GM10266 (cell line): ENCODE results near the gene RC3H2.
"Not testable (repeated sequence)": the region's sequence is repeated elsewhere in the genome, so short reads cannot be mapped to it uniquely, and the experiment has no call there.

Source experiments
- DNase-seq: peaks from one replicate; pipeline ENCODE4 v3.0.0; 2012; ENCODE audit errors: extremely low spot score
- TF ChIP-seq, protein P1 (sequence below): IDR thresholded peaks from 2 replicates; pipeline ENCODE4 v1.5.1; 2012; ENCODE audit warnings: mild to moderate bottlenecking, low read depth; ENCODE audit not compliant: control insufficient read depth, insufficient read depth; ENCODE audit errors: missing control alignments

The RC3H2 gene

DNA sequence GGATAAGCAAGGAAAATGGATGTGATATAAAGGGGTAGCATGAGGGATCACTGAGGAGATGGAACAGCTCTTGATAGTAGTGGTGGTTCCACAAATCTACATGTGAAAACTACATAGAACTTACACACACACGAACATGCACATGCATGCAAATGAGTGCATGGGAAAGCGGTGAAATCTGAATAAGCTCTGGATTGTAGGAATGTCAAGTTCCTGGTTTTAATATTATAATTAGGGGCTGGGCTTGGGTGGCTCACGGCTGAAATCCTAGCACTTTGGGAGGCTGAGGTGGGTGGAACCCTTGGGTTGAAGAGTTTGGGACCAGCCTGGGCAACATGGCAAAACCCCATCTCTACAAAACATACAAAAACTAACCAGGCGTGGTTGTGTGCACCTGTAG is 63.7 kb downstream of the RC3H2 start:
- TF ChIP-seq, protein P1, sequence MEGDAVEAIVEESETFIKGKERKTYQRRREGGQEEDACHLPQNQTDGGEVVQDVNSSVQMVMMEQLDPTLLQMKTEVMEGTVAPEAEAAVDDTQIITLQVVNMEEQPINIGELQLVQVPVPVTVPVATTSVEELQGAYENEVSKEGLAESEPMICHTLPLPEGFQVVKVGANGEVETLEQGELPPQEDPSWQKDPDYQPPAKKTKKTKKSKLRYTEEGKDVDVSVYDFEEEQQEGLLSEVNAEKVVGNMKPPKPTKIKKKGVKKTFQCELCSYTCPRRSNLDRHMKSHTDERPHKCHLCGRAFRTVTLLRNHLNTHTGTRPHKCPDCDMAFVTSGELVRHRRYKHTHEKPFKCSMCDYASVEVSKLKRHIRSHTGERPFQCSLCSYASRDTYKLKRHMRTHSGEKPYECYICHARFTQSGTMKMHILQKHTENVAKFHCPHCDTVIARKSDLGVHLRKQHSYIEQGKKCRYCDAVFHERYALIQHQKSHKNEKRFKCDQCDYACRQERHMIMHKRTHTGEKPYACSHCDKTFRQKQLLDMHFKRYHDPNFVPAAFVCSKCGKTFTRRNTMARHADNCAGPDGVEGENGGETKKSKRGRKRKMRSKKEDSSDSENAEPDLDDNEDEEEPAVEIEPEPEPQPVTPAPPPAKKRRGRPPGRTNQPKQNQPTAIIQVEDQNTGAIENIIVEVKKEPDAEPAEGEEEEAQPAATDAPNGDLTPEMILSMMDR, result no peak
- no peak for DNase-seq

GRCh38 chr9:122838441-122838840 is 66.7 kb downstream of the RC3H2 start:
- DNase-seq, result not testable (repeated sequence)

GRCh38 chr9:122837266-122837850 is 67.8 kb downstream of the RC3H2 start:
- DNase-seq, result no peak
- TF ChIP-seq, protein P1, result no peak

DNA sequence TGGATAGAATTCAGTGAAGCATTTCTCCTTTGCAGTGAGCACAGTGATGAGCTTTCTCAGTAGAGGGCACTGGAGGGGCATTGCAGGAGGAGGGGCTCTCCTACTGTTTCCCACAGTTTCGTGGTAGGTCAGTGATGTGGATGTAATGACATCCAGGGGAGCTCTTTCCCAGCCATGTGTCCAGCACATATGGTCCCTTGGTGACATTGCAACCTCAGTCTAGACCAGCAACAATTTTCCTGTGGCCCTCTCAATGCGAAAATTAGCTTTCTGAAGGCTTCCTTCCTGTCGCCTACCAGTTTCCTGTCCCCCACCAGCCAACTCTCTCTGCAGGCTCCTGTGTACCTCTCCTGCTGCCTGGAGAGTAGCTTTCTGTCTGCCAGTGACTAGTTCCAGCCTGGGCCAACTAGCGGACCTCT is 69.8 kb downstream of the RC3H2 start:
- TF ChIP-seq, protein P1, result peak; percentile 34

GRCh38 chr9:122832194-122832593 is 73.0 kb downstream of the RC3H2 start:
- DNase-seq, result no peak
- TF ChIP-seq, protein P1, result no peak

More for the DNA sequence above, 69.8 kb downstream of the RC3H2 start:
- peak; percentile 35 for DNase-seq

- not testable (repeated sequence) for DNase-seq
Observed at GRCh38 chr9:122828965-122829284, 76.2 kb downstream of the RC3H2 start.

DNA sequence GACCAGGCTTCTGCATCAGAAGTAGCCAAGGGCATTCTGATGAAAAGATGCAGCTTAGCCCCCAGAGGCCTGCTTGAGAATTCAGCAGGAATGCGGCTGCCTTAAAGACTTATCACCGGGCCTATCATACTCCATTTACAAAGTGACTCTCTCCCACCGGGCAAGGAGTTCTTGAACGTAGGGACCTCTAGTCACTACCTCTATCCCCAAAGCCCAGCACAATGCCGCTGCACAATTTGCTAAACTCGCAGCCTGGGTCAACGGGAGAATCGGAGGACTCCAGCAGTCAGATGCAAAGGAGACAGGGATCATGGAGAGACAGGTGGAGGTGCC is 77.4 kb downstream of the RC3H2 start:
- no peak for DNase-seq
- TF ChIP-seq, protein P1, result no peak

DNA sequence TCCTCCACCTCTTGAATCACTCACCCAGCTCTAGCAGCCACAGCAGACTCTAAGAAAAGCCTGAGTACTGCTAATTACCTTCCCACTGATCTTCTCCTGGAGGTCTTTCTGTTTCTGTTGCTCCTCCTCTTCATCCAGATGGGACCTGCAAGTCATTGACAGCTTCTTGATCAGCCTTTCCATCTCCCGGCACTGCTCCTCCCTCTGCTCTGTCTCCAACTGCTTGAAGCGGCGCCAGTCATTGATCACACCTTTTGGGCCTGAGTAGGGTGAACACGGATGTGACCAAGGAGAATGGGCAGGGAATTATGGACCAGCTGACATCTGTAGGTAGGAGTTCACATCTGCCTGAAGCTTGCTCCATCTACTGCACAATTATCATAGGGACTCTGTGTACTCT is 82.2 kb downstream of the RC3H2 start:
- DNase-seq, result no peak
- TF ChIP-seq, protein P1, result no peak
